GM21360 (cell line): ENCODE results near the gene AKAP7.
"Not testable (repeated sequence)": the region's sequence is repeated elsewhere in the genome, so short reads cannot be mapped to it uniquely, and the experiment has no call there.

Source experiments
- ATAC-seq: cut with Tn5 transposase; IDR thresholded peaks from one replicate; pipeline ENCODE4 v1.9.1; 2021; ENCODE audit warnings: mild to moderate bottlenecking, moderate library complexity; ENCODE audit not compliant: unreplicated experiment

The AKAP7 gene

GRCh38 chr6:131250936-131251335 is 115.7 kb downstream of the AKAP7 start:
- ATAC-seq = no peak

- no peak for ATAC-seq
Measured at GRCh38 chr6:131251590-131252199, 116.4 kb downstream of the AKAP7 start.

- no peak for ATAC-seq
Measured at GRCh38 chr6:131255434-131255833, 120.2 kb downstream of the AKAP7 start.

- no peak for ATAC-seq
Measured at GRCh38 chr6:131255911-131256310, 120.6 kb downstream of the AKAP7 start.

GRCh38 chr6:131257104-131257503 is 121.8 kb downstream of the AKAP7 start:
- no peak for ATAC-seq

GRCh38 chr6:131258010-131258652 is 122.9 kb downstream of the AKAP7 start:
- ATAC-seq = no peak

GRCh38 chr6:131258816-131259476 is 123.7 kb downstream of the AKAP7 start:
- ATAC-seq = no peak

GRCh38 chr6:131260960-131261359 is 125.7 kb downstream of the AKAP7 start:
- ATAC-seq = not testable (repeated sequence)

- ATAC-seq = no peak
Measured at GRCh38 chr6:131262060-131262459, 126.8 kb downstream of the AKAP7 start.

- no peak for ATAC-seq
Measured at GRCh38 chr6:131265939-131266338, 130.7 kb downstream of the AKAP7 start.

GRCh38 chr6:131268303-131268702 is 133.0 kb downstream of the AKAP7 start:
- ATAC-seq = no peak

- ATAC-seq = no peak
Measured at GRCh38 chr6:131269565-131270391, 134.5 kb downstream of the AKAP7 start.

- ATAC-seq = no peak
Measured at GRCh38 chr6:131270534-131270933, 135.3 kb downstream of the AKAP7 start.

GRCh38 chr6:131275273-131275672 is 140.0 kb downstream of the AKAP7 start:
- no peak for ATAC-seq

GRCh38 chr6:131277591-131277990 is 142.3 kb downstream of the AKAP7 start:
- no peak for ATAC-seq

- ATAC-seq = no peak
Measured at GRCh38 chr6:131281471-131282270, 146.4 kb downstream of the AKAP7 start.

GRCh38 chr6:131282365-131282764 is 147.1 kb downstream of the AKAP7 start:
- ATAC-seq = no peak

GRCh38 chr6:131283466-131284175 is 148.4 kb downstream of the AKAP7 start:
- ATAC-seq = no peak

GRCh38 chr6:131285548-131285947 is 150.3 kb downstream of the AKAP7 start:
- no peak for ATAC-seq

GRCh38 chr6:131286469-131287040 is 151.3 kb downstream of the AKAP7 start:
- ATAC-seq = no peak
